ENCODE data around the gene IFT122. TPM values are rescaled to one million over a fixed set of nuclear protein-coding genes. Genes with fewer than 3 reads are reported as not detected.

Gene IFT122
- total and polyA plus RNA-seq, 2 donors (not counting 3 experiments of a cell fraction or from before 2014, with no cell fraction given): 38.4 to 41.7 TPM

DNA sequence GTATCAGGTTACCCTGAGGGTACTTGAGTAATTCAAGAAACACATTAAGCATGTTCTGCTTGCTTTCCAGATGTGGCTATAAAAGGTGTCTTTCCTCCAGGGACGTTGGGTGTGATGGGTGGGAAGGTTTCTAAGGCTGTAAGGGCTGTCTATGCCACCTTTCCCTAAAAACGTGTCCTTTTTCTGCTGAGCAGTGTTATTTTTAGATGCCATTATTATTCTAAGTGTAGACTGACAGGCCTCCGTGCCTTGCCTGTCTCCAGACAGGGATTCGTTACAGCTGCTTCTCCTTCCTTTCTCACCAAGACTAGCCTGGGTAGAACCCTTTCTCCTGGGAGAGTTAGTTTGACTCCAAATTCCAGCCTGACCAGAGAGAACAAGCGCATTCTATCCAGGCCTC, 61.6 kb downstream of the IFT122 start:
- dilution Hi-C loops (cut with MboI; ENCODE audit: extremely low pct_ligation_motif_present, low sequenced_read_pairs): no loop called here
- Histone ChIP-seq H3K4me1 (ENCODE audit: control insufficient read depth, extremely low read depth, insufficient read depth, low read length) (peaks cover 34% of the 10 kb centered on the region), H3K27me3 (ENCODE audit: control insufficient read depth in 2 of 2, insufficient read depth in 2 of 2, low read length in 2 of 2) (no peaks in the 10 kb centered on the region), H3K4me3 (replicated peaks in 1 of 3; ENCODE audit: insufficient read depth in 1 of 3, low read depth in 1 of 3, low read length in 3 of 3) (no peak overlapping the region), H2AFZ (ENCODE audit: low read depth, low read length) (no peak overlapping the region), H3K27ac (ENCODE audit: insufficient read depth, low read depth, low read length) (no peak overlapping the region), H3K4me2 (ENCODE audit: insufficient read depth, low read length) (no peak overlapping the region), H3K9me3 (replicated peaks; ENCODE audit: control insufficient read depth, insufficient read depth, low read length) (no peaks in the 10 kb centered on the region), H3K9me1 (replicated peaks; ENCODE audit: control insufficient read depth, extremely low read depth, insufficient read depth, low read length) (no peaks in the 10 kb centered on the region), H3K9ac (replicated peaks; ENCODE audit: extremely low read depth, insufficient read depth, low read length) (no peak overlapping the region), H4K20me1 (replicated peaks; ENCODE audit: control insufficient read depth, extremely low read depth, insufficient read depth, low read length) (no peaks in the 10 kb centered on the region), H3K79me2 (ENCODE audit: control insufficient read depth, insufficient read depth, low read length) (no peaks in the 10 kb centered on the region), H3K36me3 (ENCODE audit: control insufficient read depth in 2 of 2, extremely low read depth in 1 of 2, insufficient read depth in 2 of 2, low read length in 2 of 2) (peaks cover 0 to 7% of the 10 kb centered on the region in 2 experiments)
- CTCF ChIA-PET: interaction anchor here (1.2 to 1.6 kb wide), 3 partner anchors 10 to 19 kb away, joined by 3 to 5 read pairs (median 3); no protein-coding TSS in a partner anchor
- TF ChIP-seq GATA2 (IDR thresholded peaks at IDR 0.05; ENCODE audit: insufficient read depth, insufficient read length, low read depth, low read length) (no peak), JUN (IDR thresholded peaks at IDR 0.05; ENCODE audit: borderline replicate concordance, insufficient read depth, insufficient read length, low read depth) (no peak), MYC (IDR thresholded peaks at IDR 0.05; ENCODE audit: low read depth, low read length) (no peak), FOS (IDR thresholded peaks at IDR 0.05; ENCODE audit: borderline replicate concordance, insufficient read depth, low read length) (no peak), POLR2A (IDR thresholded peaks at IDR 0.05; ENCODE audit: low read depth, low read length) (no peak), POLR2AphosphoS5 (IDR thresholded peaks at IDR 0.05; ENCODE audit: insufficient read depth, low read depth, low read length) (no peak), EZH2 (IDR thresholded peaks at IDR 0.05; ENCODE audit: borderline replicate concordance, low read depth, low read length, severe bottlenecking) (no peak)
- TF ChIP-seq, protein P1, sequence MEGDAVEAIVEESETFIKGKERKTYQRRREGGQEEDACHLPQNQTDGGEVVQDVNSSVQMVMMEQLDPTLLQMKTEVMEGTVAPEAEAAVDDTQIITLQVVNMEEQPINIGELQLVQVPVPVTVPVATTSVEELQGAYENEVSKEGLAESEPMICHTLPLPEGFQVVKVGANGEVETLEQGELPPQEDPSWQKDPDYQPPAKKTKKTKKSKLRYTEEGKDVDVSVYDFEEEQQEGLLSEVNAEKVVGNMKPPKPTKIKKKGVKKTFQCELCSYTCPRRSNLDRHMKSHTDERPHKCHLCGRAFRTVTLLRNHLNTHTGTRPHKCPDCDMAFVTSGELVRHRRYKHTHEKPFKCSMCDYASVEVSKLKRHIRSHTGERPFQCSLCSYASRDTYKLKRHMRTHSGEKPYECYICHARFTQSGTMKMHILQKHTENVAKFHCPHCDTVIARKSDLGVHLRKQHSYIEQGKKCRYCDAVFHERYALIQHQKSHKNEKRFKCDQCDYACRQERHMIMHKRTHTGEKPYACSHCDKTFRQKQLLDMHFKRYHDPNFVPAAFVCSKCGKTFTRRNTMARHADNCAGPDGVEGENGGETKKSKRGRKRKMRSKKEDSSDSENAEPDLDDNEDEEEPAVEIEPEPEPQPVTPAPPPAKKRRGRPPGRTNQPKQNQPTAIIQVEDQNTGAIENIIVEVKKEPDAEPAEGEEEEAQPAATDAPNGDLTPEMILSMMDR (IDR thresholded peaks at IDR 0.05; ENCODE audit: extremely low read depth in 1 of 2, insufficient read depth in 1 of 2, low read depth in 1 of 2, low read length in 2 of 2): no peak
- TF ChIP-seq, protein P2, sequence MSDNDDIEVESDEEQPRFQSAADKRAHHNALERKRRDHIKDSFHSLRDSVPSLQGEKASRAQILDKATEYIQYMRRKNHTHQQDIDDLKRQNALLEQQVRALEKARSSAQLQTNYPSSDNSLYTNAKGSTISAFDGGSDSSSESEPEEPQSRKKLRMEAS (IDR thresholded peaks at IDR 0.05; ENCODE audit: insufficient read depth, insufficient read length): no peak
- no TSS peak for BruUV-seq (replicated peaks)
- intact Hi-C loops (cut with micrococcal nuclease): no loop called here
- FAIRE-seq (no peak), DNase-seq (ENCODE audit: low read depth, low spot score) (no peak)
- POLR2A ChIA-PET: no interaction called here

All from endothelial cell of umbilical vein (primary cell).